ENCODE measurements around the gene PTCD1.
"Not testable (repeated sequence)": the region's sequence is repeated elsewhere in the genome, so short reads cannot be mapped to it uniquely, and the experiment has no call there.

Gene PTCD1

GRCh38 chr7:99406557-99406956 lies 32.0 kb downstream of the PTCD1 start:
- DNase-seq, result no peak

- no peak for DNase-seq
Measured at GRCh38 chr7:99404977-99405320, 33.6 kb downstream of the PTCD1 start.

- DNase-seq, result no peak
Measured at GRCh38 chr7:99404235-99404976, 34.2 kb downstream of the PTCD1 start.

GRCh38 chr7:99403764-99404163 lies 34.8 kb downstream of the PTCD1 start:
- no peak for DNase-seq

GRCh38 chr7:99402854-99403253 lies 35.7 kb downstream of the PTCD1 start:
- DNase-seq, result no peak

GRCh38 chr7:99399597-99399996 lies 39.0 kb downstream of the PTCD1 start:
- DNase-seq, result no peak

GRCh38 chr7:99398891-99399445 lies 39.6 kb downstream of the PTCD1 start:
- no peak for DNase-seq

- DNase-seq, result no peak
Measured at GRCh38 chr7:99397297-99397983, 41.2 kb downstream of the PTCD1 start.

GRCh38 chr7:99396418-99397296 lies 41.9 kb downstream of the PTCD1 start:
- no peak for DNase-seq

- no peak for DNase-seq
Measured at GRCh38 chr7:99395616-99396327, 42.8 kb downstream of the PTCD1 start.

- no peak for DNase-seq
Measured at GRCh38 chr7:99394188-99394502, 44.5 kb downstream of the PTCD1 start.

GRCh38 chr7:99393355-99394187 lies 45.0 kb downstream of the PTCD1 start:
- no peak for DNase-seq

GRCh38 chr7:99392659-99393354 lies 45.8 kb downstream of the PTCD1 start:
- peak; percentile 86 for DNase-seq

GRCh38 chr7:99392046-99392445 lies 46.6 kb downstream of the PTCD1 start:
- no peak for DNase-seq

GRCh38 chr7:99390941-99391602 lies 47.5 kb downstream of the PTCD1 start:
- DNase-seq, result no peak

- no peak for DNase-seq
Measured at GRCh38 chr7:99389772-99390171, 48.8 kb downstream of the PTCD1 start.

- no peak for DNase-seq
Measured at GRCh38 chr7:99387912-99388311, 50.7 kb downstream of the PTCD1 start.

- DNase-seq, result not testable (repeated sequence)
Measured at GRCh38 chr7:99387239-99387635, 51.4 kb downstream of the PTCD1 start.

- no peak for DNase-seq
Measured at GRCh38 chr7:99386584-99387238, 51.9 kb downstream of the PTCD1 start.

GRCh38 chr7:99385564-99385963 lies 53.0 kb downstream of the PTCD1 start:
- DNase-seq, result no peak
